ENCODE measurements around the gene MRGPRG.

MRGPRG gene

GRCh38 chr11:3184732-3185347 is 33.8 kb downstream of the MRGPRG start:
- Mint-ChIP-seq H3K9me3 (no peaks in the 10 kb centered on the region), H3K4me3 (no peak overlapping the region), H3K4me1 (ENCODE audit: low read depth) (no peaks in the 10 kb centered on the region), H3K27ac (no peak overlapping the region), H3K36me3 (ENCODE audit: low read depth) (no peaks in the 10 kb centered on the region), H3K27me3 (no peaks in the 10 kb centered on the region)
- DNase-seq, result no peak

- Mint-ChIP-seq H3K4me1 (ENCODE audit: low read depth) (no peaks in the 10 kb centered on the region), H3K36me3 (ENCODE audit: low read depth) (no peaks in the 10 kb centered on the region), H3K9me3 (no peaks in the 10 kb centered on the region), H3K27me3 (no peaks in the 10 kb centered on the region), H3K4me3 (no peak overlapping the region), H3K27ac (no peak overlapping the region)
- DNase-seq, result no peak
These were observed 35.1 kb downstream of the MRGPRG start for GRCh38 chr11:3183523-3183922.

- no peak overlapping the region for H3K27ac Mint-ChIP-seq
- peaks cover 3% of the 10 kb centered on the region for H3K9me3 Mint-ChIP-seq
- H3K4me3 Mint-ChIP-seq, result no peak overlapping the region
- no peaks in the 10 kb centered on the region for H3K27me3 Mint-ChIP-seq
- H3K36me3 Mint-ChIP-seq (ENCODE audit: low read depth), result no peaks in the 10 kb centered on the region
- H3K4me1 Mint-ChIP-seq (ENCODE audit: low read depth), result no peaks in the 10 kb centered on the region
- DNase-seq, result no peak
These were observed 36.2 kb downstream of the MRGPRG start for GRCh38 chr11:3182462-3182852.

- H3K27ac Mint-ChIP-seq, result no peak overlapping the region
- no peak overlapping the region for H3K4me3 Mint-ChIP-seq
- DNase-seq, result no peak
- H3K4me1 Mint-ChIP-seq (ENCODE audit: low read depth), result no peaks in the 10 kb centered on the region
- H3K9me3 Mint-ChIP-seq, result peaks cover 3% of the 10 kb centered on the region
- peaks cover under 1% of the 10 kb centered on the region for H3K27me3 Mint-ChIP-seq
- no peaks in the 10 kb centered on the region for H3K36me3 Mint-ChIP-seq (ENCODE audit: low read depth)
These were observed 36.7 kb downstream of the MRGPRG start for GRCh38 chr11:3181725-3182461.

GRCh38 chr11:3180869-3181268 is 37.7 kb downstream of the MRGPRG start:
- no peak overlapping the region for H3K4me3 Mint-ChIP-seq
- DNase-seq, result no peak
- H3K27ac Mint-ChIP-seq, result no peak overlapping the region
- no peaks in the 10 kb centered on the region for H3K4me1 Mint-ChIP-seq (ENCODE audit: low read depth)
- H3K36me3 Mint-ChIP-seq (ENCODE audit: low read depth), result peaks cover 2% of the 10 kb centered on the region
- H3K27me3 Mint-ChIP-seq, result peaks cover 5% of the 10 kb centered on the region
- H3K9me3 Mint-ChIP-seq, result peaks cover 11% of the 10 kb centered on the region

GRCh38 chr11:3178349-3178748 is 40.3 kb downstream of the MRGPRG start:
- peaks cover 2% of the 10 kb centered on the region for H3K36me3 Mint-ChIP-seq (ENCODE audit: low read depth)

GRCh38 chr11:3177931-3178330 is 40.7 kb downstream of the MRGPRG start:
- no peaks in the 10 kb centered on the region for H3K4me1 Mint-ChIP-seq (ENCODE audit: low read depth)
- no peak for DNase-seq
- H3K4me3 Mint-ChIP-seq, result no peak overlapping the region
- peaks cover 2% of the 10 kb centered on the region for H3K36me3 Mint-ChIP-seq (ENCODE audit: low read depth)
- peaks cover 12% of the 10 kb centered on the region for H3K9me3 Mint-ChIP-seq
- no peak overlapping the region for H3K27ac Mint-ChIP-seq
- peaks cover 7% of the 10 kb centered on the region for H3K27me3 Mint-ChIP-seq

More at GRCh38 chr11:3178349-3178748, 40.3 kb downstream of the MRGPRG start:
- Mint-ChIP-seq H3K4me3 (no peak overlapping the region), H3K4me1 (ENCODE audit: low read depth) (no peaks in the 10 kb centered on the region), H3K9me3 (peaks cover 12% of the 10 kb centered on the region), H3K27ac (no peak overlapping the region), H3K27me3 (peaks cover 7% of the 10 kb centered on the region)
- no peak for DNase-seq

- peaks cover 2% of the 10 kb centered on the region for H3K36me3 Mint-ChIP-seq (ENCODE audit: low read depth)
- no peak overlapping the region for H3K4me3 Mint-ChIP-seq
- peaks cover 3% of the 10 kb centered on the region for H3K4me1 Mint-ChIP-seq (ENCODE audit: low read depth)
- peaks cover 12% of the 10 kb centered on the region for H3K9me3 Mint-ChIP-seq
- DNase-seq, result no peak
- no peak overlapping the region for H3K27ac Mint-ChIP-seq
- H3K27me3 Mint-ChIP-seq, result peaks cover 17% of the 10 kb centered on the region
These were observed 42.1 kb downstream of the MRGPRG start for GRCh38 chr11:3176487-3176886.

- Mint-ChIP-seq H3K36me3 (ENCODE audit: low read depth) (peaks cover 2% of the 10 kb centered on the region), H3K27ac (no peak overlapping the region), H3K4me3 (no peak overlapping the region), H3K27me3 (peaks cover 28% of the 10 kb centered on the region), H3K9me3 (peaks cover 12% of the 10 kb centered on the region), H3K4me1 (ENCODE audit: low read depth) (peaks cover 9% of the 10 kb centered on the region)
- no peak for DNase-seq
These were observed 43.4 kb downstream of the MRGPRG start for GRCh38 chr11:3175194-3175593.

GRCh38 chr11:3174387-3174786 is 44.2 kb downstream of the MRGPRG start:
- Mint-ChIP-seq H3K27me3 (peaks cover 34% of the 10 kb centered on the region), H3K27ac (no peak overlapping the region), H3K4me3 (no peak overlapping the region), H3K36me3 (ENCODE audit: low read depth) (peaks cover 2% of the 10 kb centered on the region), H3K9me3 (peaks cover 12% of the 10 kb centered on the region), H3K4me1 (ENCODE audit: low read depth) (peaks cover 17% of the 10 kb centered on the region)
- DNase-seq, result no peak

GRCh38 chr11:3173795-3174194 is 44.8 kb downstream of the MRGPRG start:
- Mint-ChIP-seq H3K4me3 (no peak overlapping the region), H3K27me3 (peaks cover 39% of the 10 kb centered on the region)
- no peak for DNase-seq

GRCh38 chr11:3171931-3172560 is 46.6 kb downstream of the MRGPRG start:
- no peak overlapping the region for H3K4me3 Mint-ChIP-seq
- H3K36me3 Mint-ChIP-seq (ENCODE audit: low read depth), result peaks cover 2% of the 10 kb centered on the region
- peaks cover 23% of the 10 kb centered on the region for H3K4me1 Mint-ChIP-seq (ENCODE audit: low read depth)
- H3K27ac Mint-ChIP-seq, result no peak overlapping the region
- peaks cover 53% of the 10 kb centered on the region for H3K27me3 Mint-ChIP-seq
- DNase-seq, result no peak
- peaks cover 9% of the 10 kb centered on the region for H3K9me3 Mint-ChIP-seq

More at GRCh38 chr11:3173795-3174194, 44.8 kb downstream of the MRGPRG start:
- Mint-ChIP-seq H3K9me3 (peaks cover 12% of the 10 kb centered on the region), H3K36me3 (ENCODE audit: low read depth) (peaks cover 2% of the 10 kb centered on the region), H3K27ac (no peak overlapping the region), H3K4me1 (ENCODE audit: low read depth) (peaks cover 23% of the 10 kb centered on the region)

- Mint-ChIP-seq H3K27ac (no peak overlapping the region), H3K4me1 (ENCODE audit: low read depth) (peaks cover 23% of the 10 kb centered on the region), H3K9me3 (peaks cover 2% of the 10 kb centered on the region), H3K27me3 (peaks cover 60% of the 10 kb centered on the region), H3K36me3 (ENCODE audit: low read depth) (no peaks in the 10 kb centered on the region), H3K4me3 (no peak overlapping the region)
- no peak for DNase-seq
These were observed 47.6 kb downstream of the MRGPRG start for GRCh38 chr11:3170756-3171650.

GRCh38 chr11:3170044-3170755 is 48.4 kb downstream of the MRGPRG start:
- Mint-ChIP-seq H3K36me3 (ENCODE audit: low read depth) (no peaks in the 10 kb centered on the region), H3K4me1 (ENCODE audit: low read depth) (peaks cover 27% of the 10 kb centered on the region), H3K4me3 (peak overlapping the region; percentile 58), H3K27ac (peak overlapping the region; percentile 56), H3K9me3 (no peaks in the 10 kb centered on the region), H3K27me3 (peaks cover 62% of the 10 kb centered on the region)
- DNase-seq, result no peak
